ENCODE data around the gene SNN. TPM values are rescaled to one million over a fixed set of nuclear protein-coding genes. Genes with fewer than 3 reads are reported as not detected.

The SNN gene
- total RNA-seq, 1 experiment from 2014 or later: 13.0 TPM

DNA sequence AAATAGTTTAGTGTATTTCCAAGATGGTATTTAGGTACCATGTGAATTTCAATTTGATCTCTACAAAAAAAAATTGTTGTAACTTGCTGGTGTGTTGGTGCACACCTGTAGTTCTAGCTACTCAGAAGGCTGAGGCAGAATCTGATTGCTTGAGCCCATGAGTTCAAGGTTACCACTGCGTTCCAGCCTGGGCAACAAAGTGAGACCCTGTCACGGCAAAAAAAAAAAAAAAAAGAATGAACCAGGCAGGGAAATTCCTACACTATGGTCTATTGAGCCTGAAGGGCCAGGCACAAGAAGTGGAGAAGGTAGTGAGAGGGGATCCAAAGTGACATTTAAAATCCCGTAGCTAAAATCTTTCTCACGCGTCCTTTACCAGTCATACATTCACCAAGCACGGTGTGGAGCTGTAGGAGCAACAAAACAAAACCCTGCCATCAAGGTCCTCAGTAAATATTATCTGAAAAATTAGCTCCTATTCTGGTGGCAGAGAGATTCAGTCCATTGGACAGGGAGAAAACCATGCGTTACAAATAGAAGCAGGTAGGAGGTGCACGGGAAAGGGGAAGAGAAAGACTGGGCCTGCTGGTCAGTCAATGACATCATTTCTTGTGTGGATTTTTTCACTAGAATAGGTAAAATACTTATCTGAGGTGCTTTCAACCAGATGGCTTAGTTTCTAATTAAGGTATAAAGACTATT lies 47.1 kb downstream of the SNN start:
- intact Hi-C loops (cut with micrococcal nuclease; ENCODE audit: unreplicated experiment): loop anchor here (1.0 to 2.0 kb wide), 2 partner anchors 183 to 751 kb away; no protein-coding TSS in a partner anchor

DNA sequence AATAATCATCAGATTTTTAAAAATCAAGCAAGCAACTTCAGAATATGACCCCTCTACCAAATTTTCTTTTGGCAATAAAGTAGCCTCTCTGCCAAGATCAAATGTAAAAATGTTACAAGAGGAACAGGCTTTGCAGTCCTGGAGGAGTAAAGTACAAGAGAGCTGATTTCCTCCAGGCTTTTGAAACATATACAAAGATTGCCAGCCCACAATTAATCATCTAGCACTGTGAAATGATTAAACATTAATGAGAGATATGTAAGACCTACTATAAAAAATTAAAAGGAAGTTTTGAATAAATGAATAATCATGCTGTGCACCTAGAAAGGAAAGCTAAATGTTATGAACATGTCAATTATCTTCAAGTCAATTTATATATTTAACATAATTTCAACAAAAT lies 48.1 kb downstream of the SNN start:
- ChIA-PET CTCF (no interaction called here), POLR2A (ENCODE audit: low non-redundant PET) (no interaction called here)
- no peak overlapping the region for H3K4me3 ChIP-seq (ENCODE audit: low read depth, low read length, poor library complexity, severe bottlenecking)
- no TSS peak for BruUV-seq (replicated peaks)
- H3K4me1 ChIP-seq (ENCODE audit: insufficient read depth, low read length, poor library complexity, severe bottlenecking): peaks cover 5% of the 10 kb centered on the region
- DNase-seq (ENCODE audit: low spot score): no peak
- H3K27me3 ChIP-seq (replicated peaks; ENCODE audit: insufficient read depth, low read depth, low read length, poor library complexity): no peaks in the 10 kb centered on the region
- H3K27ac ChIP-seq (ENCODE audit: low read depth, low read length, poor library complexity, severe bottlenecking): no peak overlapping the region
- intact Hi-C loops (cut with micrococcal nuclease; ENCODE audit: unreplicated experiment): no loop called here
- H3K36me3 ChIP-seq (ENCODE audit: insufficient read depth, low read length, poor library complexity, severe bottlenecking): peaks cover 14% of the 10 kb centered on the region
- H3K9me3 ChIP-seq (ENCODE audit: low read depth, low read length, poor library complexity, severe bottlenecking): no peaks in the 10 kb centered on the region
- no peak for TF ChIP-seq EZH2 (IDR thresholded peaks at IDR 0.05; ENCODE audit: borderline replicate concordance, low read depth, low read length, poor library complexity, severe bottlenecking)
- TF ChIP-seq, protein P1, sequence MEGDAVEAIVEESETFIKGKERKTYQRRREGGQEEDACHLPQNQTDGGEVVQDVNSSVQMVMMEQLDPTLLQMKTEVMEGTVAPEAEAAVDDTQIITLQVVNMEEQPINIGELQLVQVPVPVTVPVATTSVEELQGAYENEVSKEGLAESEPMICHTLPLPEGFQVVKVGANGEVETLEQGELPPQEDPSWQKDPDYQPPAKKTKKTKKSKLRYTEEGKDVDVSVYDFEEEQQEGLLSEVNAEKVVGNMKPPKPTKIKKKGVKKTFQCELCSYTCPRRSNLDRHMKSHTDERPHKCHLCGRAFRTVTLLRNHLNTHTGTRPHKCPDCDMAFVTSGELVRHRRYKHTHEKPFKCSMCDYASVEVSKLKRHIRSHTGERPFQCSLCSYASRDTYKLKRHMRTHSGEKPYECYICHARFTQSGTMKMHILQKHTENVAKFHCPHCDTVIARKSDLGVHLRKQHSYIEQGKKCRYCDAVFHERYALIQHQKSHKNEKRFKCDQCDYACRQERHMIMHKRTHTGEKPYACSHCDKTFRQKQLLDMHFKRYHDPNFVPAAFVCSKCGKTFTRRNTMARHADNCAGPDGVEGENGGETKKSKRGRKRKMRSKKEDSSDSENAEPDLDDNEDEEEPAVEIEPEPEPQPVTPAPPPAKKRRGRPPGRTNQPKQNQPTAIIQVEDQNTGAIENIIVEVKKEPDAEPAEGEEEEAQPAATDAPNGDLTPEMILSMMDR (conservative IDR thresholded peaks at IDR 0.05; ENCODE audit: low read depth, low read length): no peak

More for the DNA sequence above, 47.1 kb downstream of the SNN start:
- H3K9me3 ChIP-seq (ENCODE audit: low read depth, low read length, poor library complexity, severe bottlenecking): no peaks in the 10 kb centered on the region
- TF ChIP-seq EZH2 (IDR thresholded peaks at IDR 0.05; ENCODE audit: borderline replicate concordance, low read depth, low read length, poor library complexity, severe bottlenecking): no peak
- TF ChIP-seq, protein P1 (conservative IDR thresholded peaks at IDR 0.05; ENCODE audit: low read depth, low read length): no peak
- no peak overlapping the region for H3K27ac ChIP-seq (ENCODE audit: low read depth, low read length, poor library complexity, severe bottlenecking)
- no peaks in the 10 kb centered on the region for H3K27me3 ChIP-seq (replicated peaks; ENCODE audit: insufficient read depth, low read depth, low read length, poor library complexity)
- CTCF ChIA-PET: interaction anchor here (0.7 kb wide), 1 partner anchor 324 kb away, joined by 3 read pairs; no protein-coding TSS in a partner anchor
- POLR2A ChIA-PET (ENCODE audit: low non-redundant PET): no interaction called here
- peaks cover 7% of the 10 kb centered on the region for H3K36me3 ChIP-seq (ENCODE audit: insufficient read depth, low read length, poor library complexity, severe bottlenecking)
- no TSS peak for BruUV-seq (replicated peaks)
- H3K4me3 ChIP-seq (ENCODE audit: low read depth, low read length, poor library complexity, severe bottlenecking): no peak overlapping the region
- DNase-seq (ENCODE audit: low spot score): no peak
- peaks cover 5% of the 10 kb centered on the region for H3K4me1 ChIP-seq (ENCODE audit: insufficient read depth, low read length, poor library complexity, severe bottlenecking)

DNA sequence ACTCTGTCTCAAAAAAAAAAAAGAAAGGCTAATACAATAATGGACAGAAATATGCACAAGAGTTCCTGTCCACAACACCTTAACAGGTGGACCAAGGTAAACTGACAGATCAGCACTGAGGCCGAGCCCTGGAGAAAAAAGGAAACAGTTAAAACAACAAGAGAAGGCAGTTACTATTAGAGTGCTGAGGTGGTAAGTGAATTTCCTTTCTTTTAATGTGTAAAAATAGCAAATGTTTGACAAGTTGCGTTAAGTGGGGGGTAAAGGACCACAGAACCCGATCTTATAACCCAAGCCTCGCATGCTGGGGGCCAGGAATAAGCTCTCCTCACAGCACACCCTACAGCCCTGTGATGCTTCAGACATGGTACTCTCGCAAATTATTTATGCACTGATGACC lies 49.6 kb downstream of the SNN start:
- no TSS peak for BruUV-seq (replicated peaks)
- H3K4me1 ChIP-seq (ENCODE audit: insufficient read depth, low read length, poor library complexity, severe bottlenecking): peaks cover 5% of the 10 kb centered on the region
- H3K9me3 ChIP-seq (ENCODE audit: low read depth, low read length, poor library complexity, severe bottlenecking): no peaks in the 10 kb centered on the region
- H3K36me3 ChIP-seq (ENCODE audit: insufficient read depth, low read length, poor library complexity, severe bottlenecking): peaks cover 19% of the 10 kb centered on the region
- no peak overlapping the region for H3K27ac ChIP-seq (ENCODE audit: low read depth, low read length, poor library complexity, severe bottlenecking)
- TF ChIP-seq, protein P1 (conservative IDR thresholded peaks at IDR 0.05; ENCODE audit: low read depth, low read length): no peak
- TF ChIP-seq EZH2 (IDR thresholded peaks at IDR 0.05; ENCODE audit: borderline replicate concordance, low read depth, low read length, poor library complexity, severe bottlenecking): no peak
- CTCF ChIA-PET: no interaction called here
- DNase-seq (ENCODE audit: low spot score): no peak
- POLR2A ChIA-PET (ENCODE audit: low non-redundant PET): no interaction called here
- H3K27me3 ChIP-seq (replicated peaks; ENCODE audit: insufficient read depth, low read depth, low read length, poor library complexity): no peaks in the 10 kb centered on the region
- intact Hi-C loops (cut with micrococcal nuclease; ENCODE audit: unreplicated experiment): no loop called here
- no peak overlapping the region for H3K4me3 ChIP-seq (ENCODE audit: low read depth, low read length, poor library complexity, severe bottlenecking)

Data from A673 (cell line).